ENCODE data around the gene STARD3NL.

The STARD3NL gene

GRCh38 chr7:38160003-38160571, 18.0 kb upstream of the STARD3NL start:
- Histone ChIP-seq H3K27ac (ENCODE audit: extremely low read depth, low read depth, low read length) (no peak overlapping the region), H3K4me1 (ENCODE audit: control insufficient read depth, insufficient read depth, low read length) (no peaks in the 10 kb centered on the region), H3K4me3 (ENCODE audit: low read depth, low read length) (no peak overlapping the region), H3K36me3 (ENCODE audit: control insufficient read depth in 2 of 2, insufficient read depth in 1 of 2, low read length in 2 of 2) (no peaks in the 10 kb centered on the region), H3K9me3 (ENCODE audit: control insufficient read depth, insufficient read depth, low read depth, low read length) (no peaks in the 10 kb centered on the region)
- TF ChIP-seq ZBTB26 (tag by site-specific recombination; optimal IDR thresholded peaks at IDR 0.05), result no peak
- TF ChIP-seq ZNF449 (tag by site-specific recombination; IDR thresholded peaks at IDR 0.05), result no peak
- no peak for TF ChIP-seq ZBTB21 (tag by site-specific recombination; IDR thresholded peaks at IDR 0.05)
- no peak for TF ChIP-seq ZNF155 (tag by site-specific recombination; IDR thresholded peaks at IDR 0.05)
- TF ChIP-seq PRDM1 (tag by site-specific recombination; IDR thresholded peaks at IDR 0.05), result no peak
- no peak for TF ChIP-seq ZNF555 (tag by site-specific recombination; conservative IDR thresholded peaks at IDR 0.05)
- TF ChIP-seq ZNF544 (tag by site-specific recombination; IDR thresholded peaks at IDR 0.05), result no peak
- no peak for TF ChIP-seq ZSCAN4 (tag by site-specific recombination; IDR thresholded peaks at IDR 0.05)
- no peak for TF ChIP-seq ELK4 (IDR thresholded peaks at IDR 0.05; ENCODE audit: borderline replicate concordance, low read depth, low read length)
- TF ChIP-seq ZNF837 (tag by site-specific recombination; IDR thresholded peaks at IDR 0.05), result no peak
- TF ChIP-seq YY1 (tag by site-specific recombination; IDR thresholded peaks at IDR 0.05), result no peak
- no peak for TF ChIP-seq ZNF549 (tag by site-specific recombination; IDR thresholded peaks at IDR 0.05)
- no peak for TF ChIP-seq ZNF530 (tag by site-specific recombination; IDR thresholded peaks at IDR 0.05; ENCODE audit: low read depth)
- no peak for TF ChIP-seq HOXA7 (CRISPR knock-in tag; IDR thresholded peaks at IDR 0.05; ENCODE audit: borderline replicate concordance)
- POLR2A ChIA-PET, result no interaction called here
- CTCF ChIA-PET, result interaction anchor here (0.5 to 0.9 kb wide), 2 partner anchors 12 to 63 kb away, joined by 3 to 5 read pairs; no protein-coding TSS in a partner anchor

- Histone ChIP-seq H3K4me1 (ENCODE audit: control insufficient read depth, insufficient read depth, low read length) (no peaks in the 10 kb centered on the region), H3K27ac (ENCODE audit: extremely low read depth, low read depth, low read length) (no peak overlapping the region), H3K4me3 (ENCODE audit: low read depth, low read length) (no peak overlapping the region), H3K36me3 (ENCODE audit: control insufficient read depth in 2 of 2, insufficient read depth in 1 of 2, low read length in 2 of 2) (no peaks in the 10 kb centered on the region), H3K9me3 (ENCODE audit: control insufficient read depth, insufficient read depth, low read depth, low read length) (no peaks in the 10 kb centered on the region)
- ChIA-PET CTCF (no interaction called here), POLR2A (no interaction called here)
- TF ChIP-seq REPIN1 (tag by site-specific recombination; IDR thresholded peaks at IDR 0.05; ENCODE audit: low read depth), result no peak
- TF ChIP-seq FEZF1 (tag by site-specific recombination; IDR thresholded peaks at IDR 0.05), result no peak
- TF ChIP-seq GLI4 (tag by site-specific recombination; IDR thresholded peaks at IDR 0.05), result no peak
- no peak for TF ChIP-seq ZNF341 (tag by site-specific recombination; IDR thresholded peaks at IDR 0.05; ENCODE audit: low read depth)
- no peak for TF ChIP-seq ZNF10 (tag by site-specific recombination; IDR thresholded peaks at IDR 0.05)
- no peak for TF ChIP-seq ZNF155 (tag by site-specific recombination; IDR thresholded peaks at IDR 0.05)
- no peak for TF ChIP-seq KLF9 (tag by site-specific recombination; IDR thresholded peaks at IDR 0.05; ENCODE audit: low read depth)
Measured at GRCh38 chr7:38162036-38162435, 16.0 kb upstream of the STARD3NL start.

Measured in HEK293 (cell line).